Measurements from ENCODE around the gene FAM180A. TPM values are rescaled to one million over a fixed set of nuclear protein-coding genes. Genes with fewer than 3 reads are reported as not detected.
A peak's percentile ranks its signal among the peaks of the same experiment; 100 is the strongest.

The FAM180A gene
- total and polyA plus RNA-seq, 9 of the 15 experiments (the other 6 are each of a cell fraction or from before 2014, with no cell fraction given): not detected

DNA sequence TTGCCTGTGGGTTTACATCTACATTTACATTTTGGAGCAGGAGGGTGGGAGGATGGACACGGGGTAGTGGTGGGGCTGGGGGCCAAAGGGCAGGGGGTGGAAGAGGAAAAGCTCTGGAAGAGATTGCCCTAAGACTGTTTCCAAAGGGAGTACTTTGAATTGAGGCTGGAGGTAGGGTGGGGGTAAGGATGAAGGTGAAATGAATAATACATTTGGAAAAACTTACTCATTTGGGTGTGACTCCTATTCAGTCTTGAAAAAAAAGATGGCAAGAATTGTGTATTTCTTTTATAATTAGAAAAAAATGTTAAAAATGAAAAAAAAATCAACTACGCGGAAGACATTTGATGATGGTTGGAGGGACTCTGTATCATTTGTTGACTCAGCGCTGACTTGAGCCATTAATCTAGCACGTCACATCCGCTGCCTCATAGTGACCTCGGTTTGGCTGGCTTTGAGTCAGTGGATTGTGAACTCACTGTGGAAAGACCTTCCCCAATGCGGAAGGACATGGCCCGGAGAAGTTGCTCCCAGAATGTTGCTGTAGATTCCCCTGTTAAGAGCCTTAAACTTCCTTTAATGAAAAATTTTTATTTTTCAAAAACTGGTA is 2.8 kb downstream of the FAM180A start (continued):
- TF ChIP-seq ZHX1 (conservative IDR thresholded peaks at IDR 0.05; ENCODE audit: low read length): no peak
- no peak for TF ChIP-seq STAG1 (CRISPR knock-in tag; IDR thresholded peaks at IDR 0.05; ENCODE audit: borderline replicate concordance)
- peak; percentile 66; the same call in 1 of the 2 replicates for TF ChIP-seq JUND (IDR thresholded peaks at IDR 0.05; ENCODE audit: borderline replicate concordance, low read depth, low read length)
- peak; percentile 51; the same call in 1 of the 3 replicates for TF ChIP-seq JUND (tag; IDR thresholded peaks at IDR 0.05; ENCODE audit: borderline replicate concordance, low read depth, low read length)
- 0 out of 2 replicates have a peak, but pooled peaks have one; percentile 38 for TF ChIP-seq ZNF175 (CRISPR knock-in tag; IDR thresholded peaks at IDR 0.05; ENCODE audit: low read depth)
- peak; percentile 31; the same call in 1 of the 2 replicates for TF ChIP-seq NFE2 (IDR thresholded peaks at IDR 0.05; ENCODE audit: low read depth)
- TF ChIP-seq CREM (IDR thresholded peaks at IDR 0.05; ENCODE audit: low read depth): peak; percentile 97
- TF ChIP-seq, protein P1, sequence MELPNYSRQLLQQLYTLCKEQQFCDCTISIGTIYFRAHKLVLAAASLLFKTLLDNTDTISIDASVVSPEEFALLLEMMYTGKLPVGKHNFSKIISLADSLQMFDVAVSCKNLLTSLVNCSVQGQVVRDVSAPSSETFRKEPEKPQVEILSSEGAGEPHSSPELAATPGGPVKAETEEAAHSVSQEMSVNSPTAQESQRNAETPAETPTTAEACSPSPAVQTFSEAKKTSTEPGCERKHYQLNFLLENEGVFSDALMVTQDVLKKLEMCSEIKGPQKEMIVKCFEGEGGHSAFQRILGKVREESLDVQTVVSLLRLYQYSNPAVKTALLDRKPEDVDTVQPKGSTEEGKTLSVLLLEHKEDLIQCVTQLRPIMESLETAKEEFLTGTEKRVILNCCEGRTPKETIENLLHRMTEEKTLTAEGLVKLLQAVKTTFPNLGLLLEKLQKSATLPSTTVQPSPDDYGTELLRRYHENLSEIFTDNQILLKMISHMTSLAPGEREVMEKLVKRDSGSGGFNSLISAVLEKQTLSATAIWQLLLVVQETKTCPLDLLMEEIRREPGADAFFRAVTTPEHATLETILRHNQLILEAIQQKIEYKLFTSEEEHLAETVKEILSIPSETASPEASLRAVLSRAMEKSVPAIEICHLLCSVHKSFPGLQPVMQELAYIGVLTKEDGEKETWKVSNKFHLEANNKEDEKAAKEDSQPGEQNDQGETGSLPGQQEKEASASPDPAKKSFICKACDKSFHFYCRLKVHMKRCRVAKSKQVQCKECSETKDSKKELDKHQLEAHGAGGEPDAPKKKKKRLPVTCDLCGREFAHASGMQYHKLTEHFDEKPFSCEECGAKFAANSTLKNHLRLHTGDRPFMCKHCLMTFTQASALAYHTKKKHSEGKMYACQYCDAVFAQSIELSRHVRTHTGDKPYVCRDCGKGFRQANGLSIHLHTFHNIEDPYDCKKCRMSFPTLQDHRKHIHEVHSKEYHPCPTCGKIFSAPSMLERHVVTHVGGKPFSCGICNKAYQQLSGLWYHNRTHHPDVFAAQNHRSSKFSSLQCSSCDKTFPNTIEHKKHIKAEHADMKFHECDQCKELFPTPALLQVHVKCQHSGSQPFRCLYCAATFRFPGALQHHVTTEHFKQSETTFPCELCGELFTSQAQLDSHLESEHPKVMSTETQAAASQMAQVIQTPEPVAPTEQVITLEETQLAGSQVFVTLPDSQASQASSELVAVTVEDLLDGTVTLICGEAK (IDR thresholded peaks at IDR 0.05): 0 out of 2 replicates have a peak, but pooled peaks have one; percentile 50
- TF ChIP-seq, protein P1 (CRISPR knock-in tag; IDR thresholded peaks at IDR 0.05): no peak
- peak; percentile 77; the same call in 1 of the 2 replicates for TF ChIP-seq GABPB1 (CRISPR knock-in tag; IDR thresholded peaks at IDR 0.05)
- TF ChIP-seq FOSL1 (tag; conservative IDR thresholded peaks at IDR 0.05): peak; percentile 90
- TF ChIP-seq ATF1 (CRISPR knock-in tag; IDR thresholded peaks at IDR 0.05): no peak
- TF ChIP-seq ATF1 (tag; IDR thresholded peaks at IDR 0.05): peak; percentile 67
- peak; percentile 80 for TF ChIP-seq CREB1 (IDR thresholded peaks at IDR 0.05)
- peak; percentile 65; the same call in 1 of the 2 replicates for TF ChIP-seq CREB1 (CRISPR knock-in tag; IDR thresholded peaks at IDR 0.05)
- no peak for TF ChIP-seq ZNF143 (CRISPR knock-in tag; IDR thresholded peaks at IDR 0.05)

Measured in K562 (cell line).